GM21526 (cell line): ENCODE data around the gene MYH3.
"Not testable (repeated sequence)": the region's sequence is repeated elsewhere in the genome, so short reads cannot be mapped to it uniquely, and the experiment has no call there.

Source experiments
- ATAC-seq: cut with Tn5 transposase; IDR thresholded peaks from one replicate; pipeline ENCODE4 v1.9.1; 2021; ENCODE audit warnings: moderate library complexity; ENCODE audit not compliant: unreplicated experiment, low FRiP score

MYH3 gene

DNA sequence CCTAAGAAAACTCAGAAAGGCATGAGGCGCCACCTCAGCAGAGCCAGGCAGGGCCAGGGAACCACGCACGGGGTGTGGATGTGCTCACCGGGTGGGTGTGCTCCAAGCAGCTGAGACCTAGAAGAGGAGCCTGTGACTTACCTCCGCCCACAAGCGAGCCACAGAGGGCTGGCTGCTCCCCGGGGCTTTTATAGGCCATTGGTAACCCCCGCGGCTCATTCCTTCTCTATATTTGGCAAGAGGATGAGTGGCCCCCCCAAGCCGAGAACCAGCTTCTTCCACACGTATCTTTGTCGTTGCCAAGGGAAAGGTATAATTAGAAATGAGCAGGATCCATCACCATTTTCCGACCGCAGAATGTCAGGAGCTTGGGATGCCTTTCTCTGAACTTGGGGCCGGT lies at the start of gene MYH3:
MYH3 (minus strand) TSS at position 162 of the 400 bp plus-strand sequence. CDS start 2,245 bp downstream, outside the sequence.
- ATAC-seq, result no peak

DNA sequence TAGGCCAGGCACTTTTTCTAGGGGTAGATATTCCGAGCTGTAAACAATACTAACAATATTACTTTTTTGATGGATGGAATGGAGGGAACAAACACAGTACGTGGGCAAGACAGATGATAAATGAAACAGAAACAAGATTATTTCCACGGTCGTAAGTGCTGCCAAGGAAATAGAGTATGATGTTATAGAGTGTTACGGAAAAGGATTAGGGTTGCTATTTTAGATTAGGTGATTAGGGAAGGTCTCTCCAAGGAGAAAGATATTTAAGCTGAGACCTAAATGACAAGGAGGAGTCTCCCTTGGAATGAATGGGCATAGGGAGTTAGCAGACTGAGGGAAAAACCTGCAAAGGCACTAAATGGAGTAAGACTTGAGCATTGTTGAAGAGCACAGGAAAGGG lies 48.6 kb upstream of the MYH3 start:
- no peak for ATAC-seq

DNA sequence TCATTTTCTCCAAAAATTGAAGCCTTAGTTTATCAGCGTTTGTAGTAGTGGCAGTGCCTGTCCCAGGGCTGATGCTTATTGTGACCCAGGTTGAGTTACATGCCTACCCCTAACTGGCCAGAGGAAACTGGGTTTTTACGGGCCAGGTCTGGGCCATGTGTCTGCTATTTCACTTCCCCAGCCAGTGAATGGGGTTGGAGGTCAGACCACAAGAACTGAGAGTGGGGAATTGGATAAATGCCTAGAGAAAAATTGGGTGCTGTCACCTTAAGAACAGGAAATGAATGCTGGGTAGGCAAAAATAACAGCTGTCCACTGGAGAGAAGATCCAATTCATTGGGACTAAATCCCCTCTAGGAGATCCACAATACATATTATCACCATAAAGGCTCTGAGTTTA lies 45.5 kb upstream of the MYH3 start:
- ATAC-seq, result no peak

DNA sequence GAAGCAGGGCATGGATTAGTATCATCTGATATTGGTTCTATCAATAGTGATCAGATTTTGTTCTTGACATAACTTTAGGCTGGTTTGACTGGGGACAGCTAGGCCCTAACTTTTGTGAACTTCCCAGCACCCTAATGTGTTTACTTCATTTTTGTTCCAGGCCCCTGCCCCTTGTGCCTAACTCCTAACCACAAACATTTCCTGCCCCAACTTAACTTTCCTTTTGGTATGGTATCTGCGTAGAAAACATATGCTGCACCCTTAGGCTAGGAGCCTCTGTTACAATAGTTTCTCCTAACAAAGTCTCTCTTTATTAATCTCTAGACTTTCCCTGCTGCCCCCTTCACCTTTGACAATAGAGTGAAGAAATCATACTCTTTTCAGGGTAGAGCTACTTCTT lies 42.7 kb upstream of the MYH3 start:
- no peak for ATAC-seq

DNA sequence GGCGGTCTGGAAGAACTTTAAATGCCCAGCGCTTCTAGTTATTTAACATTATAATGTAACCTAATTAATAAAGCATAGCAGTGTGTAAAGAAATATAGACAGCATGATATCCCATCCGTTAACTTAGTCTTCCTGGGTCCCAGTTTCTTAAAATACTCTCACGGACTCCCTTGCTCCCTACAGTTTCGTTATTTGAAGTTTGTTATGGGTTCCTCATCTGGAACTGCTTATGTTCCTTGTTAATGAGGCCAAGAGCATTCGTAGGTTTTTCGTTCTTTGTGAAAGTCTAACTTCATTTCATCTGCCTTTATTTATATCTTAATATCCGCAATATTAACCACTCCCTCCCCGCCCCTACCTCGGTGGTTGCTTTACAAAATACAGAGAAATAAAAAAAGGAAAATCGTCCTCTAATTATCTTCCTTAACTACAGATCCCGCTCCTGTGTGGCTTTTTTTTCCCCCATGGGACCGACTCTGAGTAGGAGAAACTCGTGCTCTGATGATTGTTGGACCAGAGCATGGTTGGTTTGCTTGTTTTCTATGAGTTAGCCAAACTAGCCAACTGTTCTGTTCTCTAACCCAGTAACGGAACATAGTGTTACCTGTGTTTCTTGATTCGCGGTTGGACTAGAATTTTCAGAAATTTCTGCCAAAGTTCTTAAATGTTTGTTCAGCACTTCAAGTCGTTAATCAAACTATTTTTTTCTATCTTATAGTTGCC lies 41.1 kb upstream of the MYH3 start:
- ATAC-seq, result no peak

DNA sequence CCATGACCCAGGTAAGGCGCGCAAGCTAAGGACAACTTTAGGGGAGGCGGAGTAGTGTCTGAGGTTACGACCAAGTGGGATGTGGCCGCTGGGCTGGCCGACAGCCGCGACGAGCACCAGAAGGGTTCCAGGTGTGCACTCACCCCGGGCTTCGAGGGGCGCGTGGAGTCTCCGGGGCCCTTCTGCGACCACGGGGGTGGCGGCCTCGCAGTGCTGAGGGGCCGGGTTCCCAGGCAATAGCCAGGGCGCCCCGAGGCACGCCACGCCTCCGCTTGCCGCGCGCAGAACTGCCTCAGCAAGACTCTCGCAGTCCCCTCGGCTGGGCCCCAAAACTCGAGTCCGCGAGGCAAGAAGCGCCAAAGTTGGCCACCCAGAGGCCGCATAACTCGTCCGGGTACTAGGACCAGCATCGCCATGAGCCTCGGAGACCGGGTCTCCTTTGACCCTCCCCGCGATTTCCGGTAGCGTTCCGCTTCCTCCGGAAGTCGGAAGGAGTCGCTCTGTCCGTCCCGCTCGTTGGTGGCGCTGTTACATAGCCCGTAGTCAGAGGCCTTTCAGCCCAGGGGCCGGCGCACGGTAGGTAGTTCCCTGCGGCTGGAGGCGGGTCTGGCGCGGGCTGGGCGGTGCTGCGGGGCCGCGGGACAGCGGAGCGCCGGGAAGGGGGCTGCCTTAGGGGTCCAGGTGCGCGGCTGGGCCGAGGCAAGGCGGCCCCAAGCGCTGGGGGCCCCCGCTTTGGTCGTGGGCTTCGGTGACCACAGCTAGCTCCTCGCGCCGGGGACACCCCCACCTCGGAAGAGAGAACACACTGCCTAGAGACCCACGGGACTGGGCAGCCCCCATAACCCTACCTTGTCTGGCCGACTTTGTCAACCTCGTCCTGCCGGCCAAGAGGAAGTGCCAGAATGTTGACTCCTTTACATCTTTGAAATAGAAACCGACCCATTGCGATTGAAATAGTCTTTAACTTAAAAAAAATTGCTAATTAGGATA lies 40.3 kb upstream of the MYH3 start, which contains the start of the genes ADPRM and SCO1:
ADPRM (plus strand) TSS at position 503 of the 990 bp plus-strand sequence. CDS start 7,333 bp downstream, outside the sequence.
SCO1 (minus strand) TSS at position 442 of the 990 bp plus-strand sequence; CDS start at position 416, 26 bp downstream.
- peak; percentile 97 for ATAC-seq

DNA sequence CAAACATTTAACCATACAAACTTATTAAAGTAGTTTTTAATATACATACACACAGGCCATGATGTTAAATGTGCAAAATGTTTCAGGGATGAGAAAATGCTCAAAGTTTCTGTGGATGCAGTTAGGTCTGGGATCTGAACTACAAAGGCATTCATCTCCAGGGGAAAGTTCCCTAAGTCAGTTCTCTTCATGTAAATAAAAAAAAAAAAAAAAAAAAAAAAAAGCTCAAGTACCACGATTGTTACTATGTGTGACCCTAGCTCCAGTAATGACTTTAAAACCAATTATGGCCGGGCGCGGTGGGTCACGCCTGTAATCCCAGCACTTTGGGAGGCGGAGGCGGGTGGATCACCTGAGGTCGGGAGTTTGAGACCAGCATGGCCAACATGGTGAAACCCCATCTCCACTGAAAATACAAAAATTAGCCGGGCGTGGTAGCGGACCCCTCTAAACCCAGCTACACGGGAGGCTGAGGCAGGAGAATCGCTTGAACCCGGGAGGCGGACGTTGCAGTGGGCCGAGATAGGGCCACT lies 38.8 kb upstream of the MYH3 start:
- ATAC-seq, result not testable (repeated sequence)

DNA sequence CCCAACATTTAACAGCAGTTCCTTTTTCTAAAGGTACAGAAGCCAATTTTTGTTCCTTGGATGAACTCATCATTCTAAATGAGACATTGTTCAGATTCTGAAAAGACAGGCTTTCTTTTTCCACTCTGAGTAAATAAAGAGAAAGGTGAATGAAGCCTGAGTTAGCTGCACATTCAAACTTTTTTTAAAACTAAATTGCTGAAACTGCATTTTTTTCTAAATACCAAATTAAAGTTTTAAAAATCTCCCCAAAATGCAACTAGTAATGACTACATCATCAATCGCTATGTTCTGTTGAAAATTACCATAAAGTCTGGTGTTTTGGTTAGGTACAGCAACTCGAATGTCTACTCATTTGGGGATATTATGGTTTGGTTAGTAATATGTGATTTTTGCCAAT lies 30.4 kb upstream of the MYH3 start:
- no peak for ATAC-seq

DNA sequence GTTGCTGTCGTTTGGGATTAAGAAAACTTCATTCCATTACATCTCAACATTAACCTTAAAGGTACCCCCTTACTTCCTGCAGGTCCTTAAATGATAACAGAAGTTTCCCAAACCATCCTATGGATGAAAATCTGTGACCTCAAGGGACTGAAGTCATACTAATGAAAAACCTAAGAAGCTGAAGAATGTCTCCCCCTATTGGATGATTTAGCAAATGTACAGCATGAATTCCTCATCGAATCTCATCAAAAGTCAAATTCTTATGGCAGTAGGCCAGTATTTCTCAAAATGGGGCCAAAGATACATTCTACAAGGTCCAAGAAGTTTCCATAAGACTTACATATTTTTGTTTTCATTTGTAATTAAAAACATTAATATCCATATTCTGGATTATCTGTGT lies 26.7 kb upstream of the MYH3 start:
- no peak for ATAC-seq

DNA sequence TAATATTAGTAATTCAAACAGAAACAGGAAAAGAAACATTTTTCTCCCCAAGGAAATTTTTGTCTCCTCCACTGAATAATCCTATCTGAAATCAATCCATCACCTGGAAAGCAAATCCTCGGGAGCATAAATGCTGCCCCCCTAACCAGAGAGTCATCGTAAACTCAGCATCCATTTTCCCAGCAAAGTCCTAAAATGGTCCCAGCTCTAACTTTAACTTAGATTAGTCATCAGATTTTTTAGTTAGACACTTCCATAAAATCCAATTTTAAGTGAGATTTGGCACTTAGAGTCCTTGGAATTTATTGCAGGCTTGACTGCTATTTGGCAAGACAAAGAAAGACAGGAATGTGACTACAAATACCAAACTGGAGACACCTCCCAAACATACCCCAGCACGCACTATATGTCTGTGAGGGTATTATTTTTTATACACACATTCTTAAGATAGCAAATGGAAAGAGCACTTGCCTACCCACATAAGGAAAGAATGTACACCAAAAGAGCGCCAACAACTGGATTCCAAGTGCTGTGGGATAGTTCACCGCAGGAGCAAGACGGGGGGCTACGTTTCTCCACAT lies 24.8 kb upstream of the MYH3 start:
- ATAC-seq, result no peak

DNA sequence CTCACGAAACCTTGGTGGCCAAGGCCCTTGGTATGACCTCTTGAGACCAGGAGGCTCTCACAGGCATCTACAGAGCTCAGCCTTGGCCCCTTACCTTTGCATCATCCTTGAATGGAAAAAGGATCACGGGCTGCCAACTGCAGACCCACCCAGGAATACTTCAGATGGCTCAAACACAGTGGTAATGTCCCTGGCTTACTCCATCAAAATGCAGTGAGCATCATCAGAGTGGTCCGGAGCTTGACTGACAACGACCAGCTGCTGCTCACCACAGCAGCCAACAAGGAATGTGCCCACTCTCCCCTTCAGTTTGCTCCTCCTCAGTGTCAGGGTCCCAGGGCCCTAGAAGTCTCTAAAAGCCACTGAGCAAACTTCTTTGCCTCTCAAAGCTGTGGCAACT lies 17.6 kb upstream of the MYH3 start:
- ATAC-seq, result no peak

DNA sequence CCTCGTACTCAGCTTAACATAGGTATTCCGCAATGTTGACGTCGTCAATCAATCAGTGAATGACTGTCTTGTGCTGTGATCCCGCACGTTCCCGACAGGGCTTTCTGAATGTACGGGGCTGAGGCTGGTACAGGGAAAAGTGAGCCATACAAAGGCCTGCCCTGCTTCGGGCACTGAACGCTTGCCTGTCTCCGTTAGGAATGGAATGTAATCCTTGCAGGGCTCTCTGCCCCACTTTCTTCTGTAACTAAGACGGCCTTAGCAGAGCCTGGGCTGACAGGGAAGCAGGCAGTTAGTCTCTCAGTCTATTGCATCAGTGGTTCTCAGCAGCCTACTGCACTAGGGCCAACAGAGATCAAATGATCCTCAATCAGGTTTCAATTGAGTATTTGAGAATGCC lies 16.2 kb upstream of the MYH3 start:
- no peak for ATAC-seq

DNA sequence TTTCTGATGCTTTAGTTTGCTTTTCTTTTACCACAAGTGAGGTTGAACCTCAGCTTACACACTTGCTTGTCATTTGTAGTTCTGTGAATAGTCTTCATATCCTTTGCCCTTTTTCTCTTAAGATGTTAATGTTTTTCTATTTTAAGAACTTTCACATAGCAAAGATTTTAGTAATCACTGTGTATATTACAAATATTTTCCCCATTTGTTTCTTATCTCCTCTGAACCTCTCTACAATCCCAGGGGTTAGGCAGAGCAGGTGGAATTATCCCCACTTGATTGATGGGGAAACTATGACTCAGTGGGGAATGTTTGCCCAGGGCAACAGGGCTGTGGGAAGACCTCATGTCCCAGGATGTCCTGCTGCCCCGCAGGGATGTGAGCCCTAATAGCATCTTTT lies 11.7 kb upstream of the MYH3 start:
- ATAC-seq, result no peak

DNA sequence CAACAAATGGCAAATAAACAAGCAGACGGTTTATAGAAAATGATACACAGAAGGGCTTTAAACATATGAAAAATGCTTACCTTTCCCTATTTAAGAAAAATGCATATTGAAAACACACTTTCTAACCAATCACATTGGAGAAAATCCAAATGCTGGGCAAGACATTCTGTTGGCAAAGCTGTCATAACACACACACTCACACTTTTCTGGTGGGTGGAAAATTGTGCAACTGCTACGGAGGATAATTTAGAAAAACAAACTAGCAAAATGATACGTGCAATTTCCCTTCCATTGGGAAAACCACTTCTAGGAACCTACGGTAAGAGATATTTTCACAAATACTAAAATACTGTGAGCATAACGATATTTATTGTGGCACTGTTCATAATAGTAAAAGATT lies 9.8 kb upstream of the MYH3 start:
- no peak for ATAC-seq

DNA sequence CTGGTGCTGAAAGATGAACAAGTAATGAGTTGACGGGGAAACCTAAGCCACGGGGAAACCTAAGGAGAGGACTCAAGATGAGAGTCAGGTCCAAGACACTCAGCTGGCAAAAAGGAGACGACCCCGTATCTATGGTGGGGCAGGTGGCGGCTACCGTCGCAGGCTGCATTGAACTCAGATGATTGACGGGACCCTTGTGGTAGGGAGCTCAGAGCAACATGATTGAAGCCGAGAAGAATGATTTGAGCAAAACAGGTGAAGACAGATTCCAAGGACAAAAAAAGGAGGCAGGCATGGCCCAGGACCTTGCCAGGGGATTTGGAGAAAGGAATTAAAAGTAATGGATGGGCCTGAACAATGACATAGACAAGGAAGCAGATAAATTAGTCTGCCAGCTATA lies 7.5 kb upstream of the MYH3 start:
- ATAC-seq, result no peak

DNA sequence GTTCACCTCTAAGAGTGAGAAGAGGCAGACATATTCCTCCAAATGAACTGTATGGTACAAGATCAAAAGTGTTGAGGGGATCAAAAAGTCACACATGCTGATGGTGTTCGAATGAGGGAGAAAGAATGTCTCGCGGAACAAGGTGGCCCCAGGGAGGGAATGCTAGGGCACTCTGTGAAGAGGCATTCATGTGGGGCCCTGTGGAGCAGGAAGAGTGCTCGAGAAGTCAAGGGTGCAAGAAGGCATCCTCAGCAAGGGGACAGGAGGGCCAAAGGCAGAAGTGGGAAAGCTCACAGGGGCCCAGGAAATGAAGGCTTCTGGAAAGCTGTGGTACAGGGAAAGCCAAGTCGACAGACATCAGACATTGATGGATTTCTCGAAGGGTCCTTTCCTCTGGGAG lies 6.1 kb upstream of the MYH3 start:
- no peak for ATAC-seq

DNA sequence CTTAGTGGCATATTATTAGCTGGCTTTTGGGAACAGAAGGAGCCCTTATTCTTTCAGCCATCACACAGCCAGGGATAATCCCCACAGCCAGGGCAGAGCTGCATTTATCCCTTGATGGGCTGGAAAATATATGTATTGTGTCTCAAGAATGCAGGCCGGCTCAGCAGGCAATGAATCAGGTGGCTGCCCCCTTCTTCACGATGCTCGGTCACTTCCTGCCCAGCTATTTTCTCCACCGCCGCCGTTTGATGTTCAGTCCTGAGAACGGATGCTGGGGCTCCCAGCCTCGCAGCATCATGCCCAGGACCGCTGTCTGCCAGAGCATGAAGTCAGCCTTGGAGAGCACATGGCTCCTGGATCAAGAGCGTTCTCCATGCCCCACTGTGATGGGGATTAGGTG lies 4.3 kb upstream of the MYH3 start:
- ATAC-seq, result no peak

DNA sequence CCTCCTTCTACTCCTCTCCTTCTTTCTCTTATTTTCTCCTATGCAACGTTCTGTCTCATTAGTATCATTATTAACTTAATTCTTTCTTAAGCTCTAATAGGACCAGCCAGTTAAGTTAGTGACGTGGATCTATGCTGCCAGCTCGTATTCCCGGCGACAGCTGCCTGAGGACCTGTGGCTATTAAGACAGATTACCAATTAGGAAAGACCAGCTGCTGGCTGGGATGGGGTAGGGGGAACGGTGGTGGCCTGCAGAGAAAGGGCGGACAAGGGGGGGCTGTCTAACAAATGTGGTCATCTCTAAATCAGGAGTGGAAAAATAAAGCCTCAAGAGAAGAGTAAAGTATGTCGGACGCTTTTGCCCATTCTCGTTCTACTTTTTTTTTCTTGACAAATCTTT lies 770 bp upstream of the MYH3 start:
- no peak for ATAC-seq

DNA sequence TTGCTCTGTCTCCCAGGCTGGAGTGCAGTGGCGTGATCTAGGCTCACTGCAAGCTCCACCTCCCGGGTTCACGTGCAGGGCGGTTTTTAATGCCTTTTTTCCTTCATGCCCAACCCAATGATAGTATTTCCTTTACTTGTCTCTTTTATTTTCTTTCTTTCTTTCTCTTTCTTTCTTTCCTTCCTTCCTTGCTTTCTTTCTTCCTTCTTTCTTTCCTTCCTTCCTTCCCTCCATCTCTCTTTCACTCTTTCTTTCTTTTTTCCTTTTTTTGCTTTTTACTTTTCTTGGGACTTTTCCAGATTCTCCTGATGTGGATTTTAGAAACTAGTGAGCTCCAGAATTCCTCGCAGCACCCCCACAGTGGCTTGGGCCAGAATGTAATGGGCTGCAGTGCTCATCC lies 3.1 kb downstream of the MYH3 start:
- no peak for ATAC-seq

DNA sequence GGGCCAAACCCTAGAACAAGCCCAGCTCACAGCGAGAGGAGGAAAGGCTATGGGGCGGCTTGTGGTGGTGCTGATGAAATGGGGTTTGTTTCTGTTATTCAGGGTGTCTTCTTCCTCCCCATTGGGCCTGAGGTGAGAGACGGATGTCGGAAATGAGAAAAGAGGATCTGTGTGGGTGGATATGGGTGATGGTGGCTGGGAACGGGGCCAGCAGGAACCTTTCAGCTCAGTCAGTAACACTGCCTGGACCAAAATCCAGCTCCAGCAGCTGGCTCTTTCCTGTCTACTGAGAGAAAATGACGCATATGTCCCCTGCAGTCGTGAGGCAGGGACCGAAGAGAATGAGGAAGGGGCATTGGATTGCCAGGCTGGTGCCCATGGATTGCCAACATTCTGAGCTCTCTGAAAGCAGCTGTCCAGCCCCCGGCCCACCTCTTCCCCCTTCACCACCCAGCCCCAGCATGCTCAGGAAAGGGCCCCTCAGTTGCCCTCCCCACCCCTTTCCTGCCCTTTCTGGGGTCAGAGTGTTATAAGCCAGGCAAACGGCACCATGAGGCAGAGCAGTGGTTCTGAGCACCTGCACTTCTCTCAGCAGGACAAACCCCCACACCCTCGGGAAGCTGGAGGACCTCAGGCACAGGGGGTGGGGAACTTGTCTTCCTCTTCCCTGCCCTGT lies 4.0 kb downstream of the MYH3 start:
- no peak for ATAC-seq
